OCI-LY3 (cell line): ENCODE measurements around the gene RAD51B.

Source experiments
- EZH2phosphoT487 ChIP-seq: fragments of 200-600 bp; shearing (Covaris generic); IDR thresholded peaks from 2 replicates; pipeline ENCODE4 v1.6.1; 2018; ENCODE audit warnings: antibody characterized with exemption, mixed run types, low read depth
- TF ChIP-seq, protein P1 (sequence below): fragments of 200-600, 300-600 bp; sonication (generic); IDR thresholded peaks from 2 replicates; pipeline ENCODE4 v1.5.1; 2014; ENCODE audit warnings: antibody characterized with exemption, low read length, low read depth

GRCh38 chr14:68291820-68292219 lies 472.2 kb downstream of the RAD51B start:
- no peak for TF ChIP-seq EZH2phosphoT487
- TF ChIP-seq, protein P1, sequence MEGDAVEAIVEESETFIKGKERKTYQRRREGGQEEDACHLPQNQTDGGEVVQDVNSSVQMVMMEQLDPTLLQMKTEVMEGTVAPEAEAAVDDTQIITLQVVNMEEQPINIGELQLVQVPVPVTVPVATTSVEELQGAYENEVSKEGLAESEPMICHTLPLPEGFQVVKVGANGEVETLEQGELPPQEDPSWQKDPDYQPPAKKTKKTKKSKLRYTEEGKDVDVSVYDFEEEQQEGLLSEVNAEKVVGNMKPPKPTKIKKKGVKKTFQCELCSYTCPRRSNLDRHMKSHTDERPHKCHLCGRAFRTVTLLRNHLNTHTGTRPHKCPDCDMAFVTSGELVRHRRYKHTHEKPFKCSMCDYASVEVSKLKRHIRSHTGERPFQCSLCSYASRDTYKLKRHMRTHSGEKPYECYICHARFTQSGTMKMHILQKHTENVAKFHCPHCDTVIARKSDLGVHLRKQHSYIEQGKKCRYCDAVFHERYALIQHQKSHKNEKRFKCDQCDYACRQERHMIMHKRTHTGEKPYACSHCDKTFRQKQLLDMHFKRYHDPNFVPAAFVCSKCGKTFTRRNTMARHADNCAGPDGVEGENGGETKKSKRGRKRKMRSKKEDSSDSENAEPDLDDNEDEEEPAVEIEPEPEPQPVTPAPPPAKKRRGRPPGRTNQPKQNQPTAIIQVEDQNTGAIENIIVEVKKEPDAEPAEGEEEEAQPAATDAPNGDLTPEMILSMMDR = no peak
